IPS-NIHi11 (cell line): ENCODE data around the gene PHLDB2.

ENCODE experiments used
- DNase-seq: peaks from one replicate; pipeline ENCODE4 v3.0.0; 2012; ENCODE audit warnings: mixed read lengths, low spot score

PHLDB2 gene

GRCh38 chr3:111884411-111885018 is 25.4 kb downstream of the PHLDB2 start:
- no peak for DNase-seq

- DNase-seq = no peak
These were observed 26.5 kb downstream of the PHLDB2 start for GRCh38 chr3:111885578-111885977.

- DNase-seq = no peak
These were observed 31.1 kb downstream of the PHLDB2 start for GRCh38 chr3:111890051-111890580.

- no peak for DNase-seq
These were observed 33.0 kb downstream of the PHLDB2 start for GRCh38 chr3:111892070-111892469.

GRCh38 chr3:111895071-111895470 is 36.0 kb downstream of the PHLDB2 start:
- DNase-seq = peak; percentile 24

GRCh38 chr3:111899966-111900365 is 40.9 kb downstream of the PHLDB2 start:
- DNase-seq = no peak

- DNase-seq = no peak
These were observed 42.6 kb downstream of the PHLDB2 start for GRCh38 chr3:111901637-111902036.

- DNase-seq = no peak
These were observed 43.5 kb downstream of the PHLDB2 start for GRCh38 chr3:111902534-111902933.

GRCh38 chr3:111903067-111903511 is 44.0 kb downstream of the PHLDB2 start:
- peak; percentile 34 for DNase-seq

- peak; percentile 14 for DNase-seq
These were observed 45.5 kb downstream of the PHLDB2 start for GRCh38 chr3:111904376-111905241.

GRCh38 chr3:111906656-111907055 is 47.6 kb downstream of the PHLDB2 start:
- DNase-seq = no peak

GRCh38 chr3:111907151-111907550 is 48.1 kb downstream of the PHLDB2 start:
- DNase-seq = no peak

GRCh38 chr3:111910806-111911205 is 51.7 kb downstream of the PHLDB2 start:
- no peak for DNase-seq

- DNase-seq = no peak
These were observed 52.4 kb downstream of the PHLDB2 start for GRCh38 chr3:111911446-111911845.

GRCh38 chr3:111913163-111913763 is 54.2 kb downstream of the PHLDB2 start:
- no peak for DNase-seq

- DNase-seq = no peak
These were observed 56.8 kb downstream of the PHLDB2 start for GRCh38 chr3:111915905-111916304.

- DNase-seq = peak; percentile 60
These were observed 58.2 kb downstream of the PHLDB2 start for GRCh38 chr3:111917300-111917699.

- peak; percentile 58 for DNase-seq
These were observed 60.5 kb downstream of the PHLDB2 start for GRCh38 chr3:111919370-111920065.

- no peak for DNase-seq
These were observed 62.1 kb downstream of the PHLDB2 start for GRCh38 chr3:111921181-111921580.

GRCh38 chr3:111923095-111923771 is 64.2 kb downstream of the PHLDB2 start:
- DNase-seq = no peak

GRCh38 chr3:111923806-111924205 is 64.7 kb downstream of the PHLDB2 start:
- DNase-seq = no peak

- DNase-seq = no peak
These were observed 65.2 kb downstream of the PHLDB2 start for GRCh38 chr3:111924283-111924682.
